Thoracic aorta (tissue), 2 donors: Measurements from ENCODE around the gene DCPS. TPM values are rescaled to one million over a fixed set of nuclear protein-coding genes. Genes with fewer than 3 reads are reported as not detected.

Source experiments
- ATAC-seq: fragments of 150-250 bp; one replicate; pipeline ENCODE4 v1.8.0; 2017; ENCODE audit warnings: low read depth; ENCODE audit not compliant: insufficient number of reproducible peaks, low FRiP score
- DNase-seq: peaks from one replicate; pipeline ENCODE4 v3.0.0-alpha.2; 2020; ENCODE audit warnings: low spot score
- H3K27ac ChIP-seq, 2 donors: fragments of 200-600 bp; sonication (generic); 1 replicate in 1 of 2; 2 replicates in 1 of 2; pipeline ENCODE4 v1.5.1; 2016; ENCODE audit warnings: mild to moderate bottlenecking in 2 of 2, moderate library complexity in 2 of 2
- H3K27me3 ChIP-seq: fragments of 200-600 bp; sonication (generic); replicated peaks from 2 replicates; pipeline ENCODE4 v1.6.0; 2016; ENCODE audit warnings: mild to moderate bottlenecking; ENCODE audit not compliant: insufficient read depth
- H3K36me3 ChIP-seq: fragments of 200-600 bp; sonication (generic); one replicate; pipeline ENCODE4 v1.5.1; 2016
- H3K4me1 ChIP-seq, 2 donors: fragments of 200-600 bp; sonication (generic); 1 replicate in 1 of 2; 2 replicates in 1 of 2; pipeline versions ENCODE4 v1.5.1 to v1.6.0; 2016; ENCODE audit warnings: low read depth in 2 of 2, mild to moderate bottlenecking in 1 of 2; ENCODE audit not compliant: control insufficient read depth in 1 of 2
- H3K4me3 ChIP-seq: fragments of 200-600 bp; sonication (generic); 2 replicates; pipeline ENCODE4 v1.5.1; 2016; ENCODE audit warnings: mild to moderate bottlenecking
- H3K9me3 ChIP-seq: fragments of 200-600 bp; sonication (generic); 2 replicates; pipeline ENCODE4 v1.5.1; 2016
- total RNA-seq, 2 donors: library from RNA; depleted of rRNA; stranded (reverse); fragments of >200 nt; gene quantifications; one replicate each; pipeline versions ENCODE4 v1.1.0 to v1.2.3, GENCODE V29; 2016
- TF ChIP-seq, protein P1 (sequence below): fragments of 200-600 bp; sonication (generic); IDR thresholded peaks from one replicate; pipeline ENCODE4 v1.5.1; 2019; ENCODE audit warnings: antibody characterized with exemption

The DCPS gene
- total RNA-seq, 2 donors from 2014 or later, result 8.4 to 9.7 TPM

DNA sequence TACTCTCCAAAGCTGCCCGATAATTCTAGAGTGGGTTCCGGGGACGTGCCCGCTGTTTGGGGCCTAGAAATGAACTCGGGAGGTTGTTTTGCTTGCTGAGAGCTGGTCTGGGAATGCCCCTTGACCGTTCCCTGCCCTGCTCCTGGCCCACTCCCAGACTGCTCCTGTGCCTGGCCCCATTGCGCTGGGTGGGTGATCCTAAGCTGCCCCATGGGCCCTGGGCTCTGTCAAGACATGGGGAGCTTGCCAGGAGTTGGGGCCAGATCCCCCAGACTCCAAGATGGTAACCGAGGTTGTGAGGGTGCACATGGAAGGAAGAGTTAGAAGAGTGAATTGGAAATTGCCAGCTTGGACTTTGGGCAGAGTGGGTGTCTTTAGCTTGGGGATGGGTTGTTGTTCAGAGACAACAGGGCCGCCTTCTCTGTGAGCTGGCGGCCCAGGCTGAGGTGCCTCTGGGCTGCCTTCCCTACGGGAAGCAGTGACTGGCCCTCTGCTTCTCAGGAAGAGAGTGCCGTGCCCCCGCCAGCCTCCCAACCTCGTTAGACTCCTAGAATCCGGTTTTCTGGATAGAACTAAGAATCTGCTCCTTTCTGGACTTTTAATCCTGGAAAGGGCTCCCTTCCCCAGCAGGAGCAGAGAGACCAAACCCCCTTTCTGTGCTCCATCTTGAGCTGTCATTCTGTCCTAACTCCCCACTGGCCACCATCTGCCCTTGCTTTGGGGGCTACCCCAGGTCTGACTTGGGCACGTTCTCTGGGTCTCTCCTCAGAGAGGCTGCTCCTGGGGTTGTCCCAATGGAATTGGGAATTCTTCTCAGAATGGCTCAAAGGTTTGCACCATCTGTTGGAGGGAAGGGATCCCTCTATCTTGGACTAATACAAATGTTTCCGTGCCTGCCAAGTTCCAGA is 53.4 kb downstream of the DCPS start:
- H3K4me3 ChIP-seq, result peak overlapping the region; percentile 81
- H3K27me3 ChIP-seq, result no peaks in the 10 kb centered on the region
- peaks cover 27 to 64% of the 10 kb centered on the region in 2 donors for H3K4me1 ChIP-seq
- DNase-seq, result no peak
- no peaks in the 10 kb centered on the region for H3K36me3 ChIP-seq
- no peak for ATAC-seq
- no peaks in the 10 kb centered on the region for H3K9me3 ChIP-seq
- TF ChIP-seq, protein P1, sequence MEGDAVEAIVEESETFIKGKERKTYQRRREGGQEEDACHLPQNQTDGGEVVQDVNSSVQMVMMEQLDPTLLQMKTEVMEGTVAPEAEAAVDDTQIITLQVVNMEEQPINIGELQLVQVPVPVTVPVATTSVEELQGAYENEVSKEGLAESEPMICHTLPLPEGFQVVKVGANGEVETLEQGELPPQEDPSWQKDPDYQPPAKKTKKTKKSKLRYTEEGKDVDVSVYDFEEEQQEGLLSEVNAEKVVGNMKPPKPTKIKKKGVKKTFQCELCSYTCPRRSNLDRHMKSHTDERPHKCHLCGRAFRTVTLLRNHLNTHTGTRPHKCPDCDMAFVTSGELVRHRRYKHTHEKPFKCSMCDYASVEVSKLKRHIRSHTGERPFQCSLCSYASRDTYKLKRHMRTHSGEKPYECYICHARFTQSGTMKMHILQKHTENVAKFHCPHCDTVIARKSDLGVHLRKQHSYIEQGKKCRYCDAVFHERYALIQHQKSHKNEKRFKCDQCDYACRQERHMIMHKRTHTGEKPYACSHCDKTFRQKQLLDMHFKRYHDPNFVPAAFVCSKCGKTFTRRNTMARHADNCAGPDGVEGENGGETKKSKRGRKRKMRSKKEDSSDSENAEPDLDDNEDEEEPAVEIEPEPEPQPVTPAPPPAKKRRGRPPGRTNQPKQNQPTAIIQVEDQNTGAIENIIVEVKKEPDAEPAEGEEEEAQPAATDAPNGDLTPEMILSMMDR, result no peak
- peak overlapping the region; percentile 46 to 81 for H3K27ac ChIP-seq

DNA sequence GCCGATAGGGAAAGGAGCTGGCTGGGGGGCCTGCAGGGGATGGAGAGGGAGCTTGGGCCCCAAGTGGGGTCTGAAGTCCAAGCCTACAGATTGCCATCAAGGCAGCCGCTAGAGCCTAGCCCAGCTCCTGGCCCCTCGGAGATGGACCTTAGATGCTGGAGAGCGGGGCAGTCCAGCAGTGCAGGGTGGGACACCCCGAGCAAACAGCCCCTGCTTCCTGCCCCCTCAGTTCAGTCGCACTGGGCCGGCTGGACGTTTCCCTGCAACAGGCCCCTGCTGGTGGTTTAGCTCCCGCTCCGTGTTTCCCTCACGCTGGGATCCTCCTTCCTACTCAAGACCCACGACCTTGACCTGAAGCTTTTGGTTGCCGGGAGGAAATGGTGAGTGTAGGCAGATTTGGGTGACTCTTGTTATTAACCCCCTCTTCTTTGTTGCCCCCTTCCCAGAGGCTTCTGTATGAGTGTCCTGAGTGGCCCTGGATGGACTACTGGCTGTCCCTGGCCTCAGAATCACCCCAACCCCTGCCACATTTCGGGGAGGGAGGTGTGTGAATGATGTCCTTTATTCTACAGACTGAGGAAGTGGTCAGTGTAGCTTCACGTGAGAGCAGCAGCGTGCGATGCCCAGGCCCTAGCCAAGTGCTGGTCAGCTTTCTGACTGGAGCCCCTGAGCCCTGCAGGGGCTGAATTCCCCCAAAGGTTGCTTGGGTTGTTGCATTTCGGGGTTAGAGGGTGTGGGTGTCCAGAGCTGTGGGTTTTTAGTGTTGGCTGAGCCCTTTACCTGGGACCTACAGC is 54.3 kb downstream of the DCPS start:
- Histone ChIP-seq H3K9me3 (no peaks in the 10 kb centered on the region), H3K27me3 (no peaks in the 10 kb centered on the region), H3K27ac (peak overlapping the region in 1 of 2 donors; percentile 81), H3K36me3 (no peaks in the 10 kb centered on the region), H3K4me3 (peak overlapping the region; percentile 81), H3K4me1 (peaks cover 19 to 55% of the 10 kb centered on the region in 2 donors)
- ATAC-seq (no peak), DNase-seq (no peak)
- TF ChIP-seq, protein P1, result no peak

DNA sequence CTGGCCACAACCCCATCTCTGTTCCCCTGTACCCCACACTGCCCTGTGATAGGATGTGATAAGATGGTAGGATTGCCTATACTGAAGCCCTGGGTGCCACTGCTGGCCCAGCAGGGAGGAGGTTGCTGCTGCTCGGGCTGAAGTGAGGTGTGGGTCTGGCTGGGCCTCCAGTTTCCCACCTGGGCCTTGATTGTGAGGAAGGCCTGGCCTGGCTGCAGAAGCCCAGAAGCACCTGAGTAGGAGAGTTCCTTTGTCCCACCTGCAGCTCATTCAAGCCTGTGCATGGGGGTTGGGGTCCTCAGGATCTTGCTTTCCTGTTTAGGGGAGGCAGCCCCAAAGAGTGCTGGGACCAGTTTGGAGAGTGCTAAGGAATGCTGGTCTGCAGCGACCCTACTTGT is 54.9 kb downstream of the DCPS start:
- no peaks in the 10 kb centered on the region for H3K9me3 ChIP-seq
- peaks cover 19 to 49% of the 10 kb centered on the region in 2 donors for H3K4me1 ChIP-seq
- ATAC-seq, result no peak
- no peaks in the 10 kb centered on the region for H3K27me3 ChIP-seq
- TF ChIP-seq, protein P1, result no peak
- no peaks in the 10 kb centered on the region for H3K36me3 ChIP-seq
- no peak overlapping the region for H3K27ac ChIP-seq
- H3K4me3 ChIP-seq, result no peak overlapping the region
- DNase-seq, result no peak

DNA sequence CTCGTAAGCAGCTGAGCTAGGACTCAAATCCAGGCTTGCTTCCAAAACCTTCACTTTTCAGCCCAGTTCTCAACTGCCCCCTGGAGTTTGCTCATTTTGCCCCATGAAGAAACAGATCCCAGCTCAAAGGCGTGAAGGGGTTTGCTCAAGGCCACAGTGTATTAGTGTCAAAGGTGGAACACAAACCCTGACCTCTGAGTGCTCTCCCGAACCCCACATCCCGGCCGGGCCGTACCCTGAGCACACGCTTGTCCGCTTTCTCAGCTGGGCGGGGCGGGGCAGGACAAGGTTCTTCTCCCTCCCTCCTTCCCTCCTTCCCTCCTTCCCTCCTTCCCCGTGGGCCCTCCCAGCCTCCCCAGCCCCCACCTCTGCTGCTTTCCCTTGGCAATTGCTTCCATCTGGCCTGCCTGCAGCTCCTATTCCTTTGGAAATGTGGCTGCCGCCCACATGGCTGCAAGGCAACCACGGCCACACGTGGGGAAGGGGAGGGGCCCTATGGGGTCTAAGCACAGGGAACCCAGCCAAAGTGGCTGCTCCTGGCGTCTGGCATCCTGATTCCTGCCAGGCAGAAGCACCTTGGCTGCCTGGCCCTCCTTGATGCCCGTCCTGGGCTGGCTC is 55.7 kb downstream of the DCPS start:
- ATAC-seq (no peak), DNase-seq (no peak)
- Histone ChIP-seq H3K27me3 (no peaks in the 10 kb centered on the region), H3K9me3 (no peaks in the 10 kb centered on the region), H3K36me3 (no peaks in the 10 kb centered on the region), H3K4me3 (peak overlapping the region; percentile 52), H3K4me1 (peaks cover 19 to 43% of the 10 kb centered on the region in 2 donors), H3K27ac (no peak overlapping the region)
- TF ChIP-seq, protein P1, result no peak

DNA sequence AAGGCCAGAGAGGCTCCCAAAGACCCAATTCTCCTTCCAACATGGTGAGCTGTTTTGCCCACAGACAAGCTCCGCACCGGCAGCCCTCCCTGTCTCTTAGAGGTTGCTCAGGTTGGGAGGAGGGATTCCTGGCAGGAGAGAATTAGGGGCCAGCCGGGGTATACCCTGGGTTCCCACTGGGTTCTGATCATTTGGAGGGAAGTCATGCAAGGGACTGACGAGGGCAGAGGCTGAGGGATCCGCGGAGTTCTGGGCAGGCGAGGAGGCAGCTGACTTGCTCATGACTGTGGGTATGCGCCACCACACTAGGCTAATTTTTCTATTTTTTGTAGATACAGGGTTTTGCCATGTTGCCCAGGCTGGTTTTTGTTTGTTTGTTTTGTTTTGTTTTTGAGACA is 56.2 kb downstream of the DCPS start:
- TF ChIP-seq, protein P1, result no peak
- Histone ChIP-seq H3K27me3 (no peaks in the 10 kb centered on the region), H3K9me3 (no peaks in the 10 kb centered on the region), H3K4me1 (peaks cover 19 to 38% of the 10 kb centered on the region in 2 donors), H3K36me3 (no peaks in the 10 kb centered on the region), H3K4me3 (peak overlapping the region; percentile 52), H3K27ac (no peak overlapping the region)
- ATAC-seq (no peak), DNase-seq (no peak)
